Activated CD4-positive, alpha-beta T cell treated with anti-CD3 and anti-CD28 coated beads, Interleukin-2, amount 50 U/mL, for 4 hours (primary cell): ENCODE measurements around the gene SLCO2A1.

Experiments used
- DNase-seq, 2 experiments: peaks; one replicate each; pipeline ENCODE4 v3.0.0-alpha.2; 2020

Gene SLCO2A1

GRCh38 chr3:133880886-133881455 lies 148.8 kb downstream of the SLCO2A1 start:
- DNase-seq: no peak

GRCh38 chr3:133880287-133880686 lies 149.4 kb downstream of the SLCO2A1 start:
- DNase-seq: no peak

GRCh38 chr3:133878518-133878917 lies 151.2 kb downstream of the SLCO2A1 start:
- no peak for DNase-seq
